ENCODE results near the gene POC1A.

Gene POC1A

DNA sequence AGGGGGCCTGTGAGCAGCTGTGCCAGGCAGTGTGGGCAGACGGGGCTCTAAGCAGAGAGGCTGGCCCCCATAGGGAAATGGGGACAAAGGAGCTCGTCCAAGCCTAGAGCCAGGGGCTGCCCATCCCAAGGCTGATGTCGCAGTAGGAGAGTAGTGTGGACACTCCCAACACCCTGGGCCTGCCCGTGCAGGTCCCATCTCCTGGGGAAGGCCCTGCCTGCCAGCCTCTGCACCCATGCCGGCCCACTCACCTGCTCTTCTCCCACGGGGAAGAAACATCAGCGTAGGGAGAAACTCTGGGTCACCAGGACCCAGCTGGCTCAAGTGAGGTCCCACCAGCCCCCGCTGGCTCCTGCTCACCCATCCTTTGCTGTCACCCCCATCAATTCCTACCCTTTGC, 87.2 kb downstream of the POC1A start:
- peaks cover 5% of the 10 kb centered on the region for H3K4me1 ChIP-seq (ENCODE audit: control insufficient read depth, insufficient read depth, low read length)
- no peaks in the 10 kb centered on the region for H3K9me3 ChIP-seq (ENCODE audit: control insufficient read depth, low read length)
- H3K4me3 ChIP-seq (ENCODE audit: low read length) = no peak overlapping the region
- DNase-seq (ENCODE audit: low read depth) = no peak
- H3K27me3 ChIP-seq (replicated peaks; ENCODE audit: control insufficient read depth, insufficient read depth, low read length) = no peaks in the 10 kb centered on the region
- no peaks in the 10 kb centered on the region for H3K36me3 ChIP-seq (ENCODE audit: control insufficient read depth, insufficient read depth, low read length, severe bottlenecking)
- no peak overlapping the region for H3K9ac ChIP-seq (ENCODE audit: low read length)

GRCh38 chr3:52065264-52065756, 88.9 kb downstream of the POC1A start:
- H3K36me3 ChIP-seq (ENCODE audit: control insufficient read depth, insufficient read depth, low read length, severe bottlenecking) = no peaks in the 10 kb centered on the region
- no peak for DNase-seq (ENCODE audit: low read depth)
- peaks cover 5% of the 10 kb centered on the region for H3K4me1 ChIP-seq (ENCODE audit: control insufficient read depth, insufficient read depth, low read length)
- H3K9ac ChIP-seq (ENCODE audit: low read length) = no peak overlapping the region
- no peaks in the 10 kb centered on the region for H3K9me3 ChIP-seq (ENCODE audit: control insufficient read depth, low read length)
- no peak overlapping the region for H3K4me3 ChIP-seq (ENCODE audit: low read length)
- no peaks in the 10 kb centered on the region for H3K27me3 ChIP-seq (replicated peaks; ENCODE audit: control insufficient read depth, insufficient read depth, low read length)

DNA sequence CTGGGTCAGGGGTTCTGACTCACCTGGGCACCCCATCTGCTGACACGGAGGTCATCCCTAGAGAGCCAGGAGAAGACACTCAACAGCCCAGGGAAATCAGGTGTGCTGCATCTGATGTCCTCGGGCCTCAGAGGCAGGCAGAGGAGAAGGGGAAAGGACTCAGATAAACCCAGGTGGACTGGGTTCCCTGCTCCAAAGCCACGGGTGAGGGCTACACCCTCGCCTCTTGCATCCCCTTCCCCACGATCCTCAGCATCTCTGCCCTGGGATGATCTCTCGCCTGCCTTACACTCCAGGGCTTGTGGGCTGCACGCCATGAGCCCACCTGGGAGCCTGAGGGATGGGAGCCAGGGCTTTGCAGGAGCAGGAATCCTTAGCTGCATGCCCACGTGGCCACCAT, 89.7 kb downstream of the POC1A start:
- Histone ChIP-seq H3K9ac (ENCODE audit: low read length) (no peak overlapping the region), H3K4me1 (ENCODE audit: control insufficient read depth, insufficient read depth, low read length) (peaks cover 5% of the 10 kb centered on the region), H3K36me3 (ENCODE audit: control insufficient read depth, insufficient read depth, low read length, severe bottlenecking) (no peaks in the 10 kb centered on the region), H3K27me3 (replicated peaks; ENCODE audit: control insufficient read depth, insufficient read depth, low read length) (no peaks in the 10 kb centered on the region), H3K9me3 (ENCODE audit: control insufficient read depth, low read length) (no peaks in the 10 kb centered on the region), H3K4me3 (ENCODE audit: low read length) (no peak overlapping the region)
- no peak for DNase-seq (ENCODE audit: low read depth)

DNA sequence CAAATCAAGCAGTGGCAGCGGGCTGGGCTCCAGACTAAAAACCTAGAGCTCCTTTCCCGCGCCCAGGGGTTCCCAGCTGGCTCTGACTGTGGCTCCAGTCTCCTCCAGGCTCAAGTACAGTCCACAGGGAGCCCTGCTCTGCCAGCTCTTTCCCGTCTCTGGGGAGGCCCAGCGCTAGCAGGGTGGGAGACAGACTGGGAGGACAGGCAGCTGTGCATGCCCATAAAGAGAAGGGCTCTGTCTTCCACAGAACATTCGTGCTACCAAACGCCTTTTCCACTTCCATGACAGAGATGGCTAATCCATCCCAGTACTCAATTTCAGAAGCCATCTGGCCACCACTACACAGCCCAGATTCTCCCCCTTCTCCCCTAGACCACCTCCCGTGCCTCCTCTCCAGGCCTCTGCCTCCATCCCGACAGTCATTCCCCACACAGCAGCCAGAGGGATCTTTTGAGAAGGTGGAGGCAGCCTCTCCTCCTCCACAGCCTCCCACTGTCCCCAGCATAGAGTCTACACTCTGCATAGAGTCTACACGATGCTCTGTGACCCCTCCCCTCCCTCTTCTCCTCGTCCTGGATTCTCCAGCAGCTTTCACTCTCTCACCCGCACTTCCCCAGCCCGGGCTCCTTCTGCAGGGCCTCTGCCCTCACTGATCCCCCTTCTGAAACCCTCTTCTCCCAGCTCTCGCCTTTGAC, 91.0 kb downstream of the POC1A start:
- Histone ChIP-seq H3K4me1 (ENCODE audit: control insufficient read depth, insufficient read depth, low read length) (peaks cover 5% of the 10 kb centered on the region), H3K36me3 (ENCODE audit: control insufficient read depth, insufficient read depth, low read length, severe bottlenecking) (no peaks in the 10 kb centered on the region), H3K9ac (ENCODE audit: low read length) (no peak overlapping the region), H3K9me3 (ENCODE audit: control insufficient read depth, low read length) (no peaks in the 10 kb centered on the region), H3K27me3 (replicated peaks; ENCODE audit: control insufficient read depth, insufficient read depth, low read length) (no peaks in the 10 kb centered on the region), H3K4me3 (ENCODE audit: low read length) (no peak overlapping the region)
- no peak for DNase-seq (ENCODE audit: low read depth)

GRCh38 chr3:52062505-52062904, 91.7 kb downstream of the POC1A start:
- Histone ChIP-seq H3K4me1 (ENCODE audit: control insufficient read depth, insufficient read depth, low read length) (peaks cover 9% of the 10 kb centered on the region), H3K9ac (ENCODE audit: low read length) (no peak overlapping the region), H3K36me3 (ENCODE audit: control insufficient read depth, insufficient read depth, low read length, severe bottlenecking) (no peaks in the 10 kb centered on the region), H3K27me3 (replicated peaks; ENCODE audit: control insufficient read depth, insufficient read depth, low read length) (no peaks in the 10 kb centered on the region), H3K4me3 (ENCODE audit: low read length) (no peak overlapping the region), H3K9me3 (ENCODE audit: control insufficient read depth, low read length) (no peaks in the 10 kb centered on the region)
- DNase-seq (ENCODE audit: low read depth) = peak; percentile 68

DNA sequence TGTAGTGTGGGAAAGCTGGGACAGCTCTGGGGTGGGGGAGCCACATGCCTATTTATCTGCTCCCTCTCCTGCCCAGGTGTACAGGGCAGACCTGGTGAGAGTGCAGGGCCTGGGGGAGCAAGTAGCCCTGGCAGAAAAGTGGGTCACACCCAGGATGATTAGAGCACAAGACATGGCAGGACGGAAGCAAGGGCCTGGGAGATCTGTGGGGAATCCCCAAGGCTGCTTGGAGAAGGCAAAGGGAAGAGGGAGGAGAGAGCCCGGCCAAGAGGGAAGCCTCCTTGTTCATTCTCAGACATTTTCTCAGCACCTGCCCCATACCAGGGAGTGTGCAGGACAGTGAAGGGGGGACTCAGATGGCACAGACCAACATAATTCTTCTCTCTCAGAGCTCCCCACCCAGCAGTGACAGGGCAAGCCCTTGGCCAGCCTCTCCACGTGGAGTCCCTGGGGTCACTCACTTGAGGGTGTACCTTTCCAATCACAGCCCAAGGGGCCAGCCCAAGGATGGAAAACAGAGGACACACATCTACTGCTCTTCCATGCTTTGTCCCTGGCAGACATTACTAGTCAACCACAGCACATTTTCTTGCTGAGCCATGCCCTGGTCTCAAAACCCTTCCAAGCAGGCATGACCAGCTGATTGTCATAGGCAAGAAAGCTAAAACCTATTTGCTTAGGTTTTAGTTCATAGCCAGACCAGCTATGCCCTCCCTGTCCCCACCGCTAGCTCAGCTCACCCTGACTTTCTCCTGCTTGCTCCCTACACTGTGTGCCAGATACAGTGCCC, 92.9 kb downstream of the POC1A start:
- DNase-seq (ENCODE audit: low read depth) = no peak
- H3K27me3 ChIP-seq (replicated peaks; ENCODE audit: control insufficient read depth, insufficient read depth, low read length) = no peaks in the 10 kb centered on the region
- no peaks in the 10 kb centered on the region for H3K9me3 ChIP-seq (ENCODE audit: control insufficient read depth, low read length)
- H3K36me3 ChIP-seq (ENCODE audit: control insufficient read depth, insufficient read depth, low read length, severe bottlenecking) = no peaks in the 10 kb centered on the region
- H3K4me1 ChIP-seq (ENCODE audit: control insufficient read depth, insufficient read depth, low read length) = peaks cover 15% of the 10 kb centered on the region
- no peak overlapping the region for H3K9ac ChIP-seq (ENCODE audit: low read length)
- no peak overlapping the region for H3K4me3 ChIP-seq (ENCODE audit: low read length)

DNA sequence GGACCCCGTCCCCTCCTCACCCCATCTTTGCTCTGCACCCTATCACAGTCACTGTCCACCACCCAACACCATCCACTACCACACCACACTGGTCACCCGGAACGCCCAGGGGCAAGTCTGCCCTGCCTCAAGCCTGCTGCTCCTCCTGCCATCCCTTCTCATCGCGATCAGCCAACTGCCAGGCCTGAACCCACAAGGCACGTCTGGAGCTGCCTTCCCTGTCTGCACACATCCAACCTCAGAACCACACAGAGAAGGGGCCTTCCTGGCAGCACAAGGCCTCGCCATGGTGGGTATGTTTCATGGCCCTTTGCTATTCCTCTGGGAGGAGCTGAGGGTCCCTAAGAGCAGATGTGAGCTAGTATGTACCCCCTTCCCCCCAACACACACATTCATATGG, 94.4 kb downstream of the POC1A start:
- H3K4me3 ChIP-seq (ENCODE audit: low read length) = no peak overlapping the region
- peaks cover 17% of the 10 kb centered on the region for H3K4me1 ChIP-seq (ENCODE audit: control insufficient read depth, insufficient read depth, low read length)
- H3K9ac ChIP-seq (ENCODE audit: low read length) = no peak overlapping the region
- H3K27me3 ChIP-seq (replicated peaks; ENCODE audit: control insufficient read depth, insufficient read depth, low read length) = no peaks in the 10 kb centered on the region
- no peak for DNase-seq (ENCODE audit: low read depth)
- H3K36me3 ChIP-seq (ENCODE audit: control insufficient read depth, insufficient read depth, low read length, severe bottlenecking) = no peaks in the 10 kb centered on the region
- H3K9me3 ChIP-seq (ENCODE audit: control insufficient read depth, low read length) = no peaks in the 10 kb centered on the region

DNA sequence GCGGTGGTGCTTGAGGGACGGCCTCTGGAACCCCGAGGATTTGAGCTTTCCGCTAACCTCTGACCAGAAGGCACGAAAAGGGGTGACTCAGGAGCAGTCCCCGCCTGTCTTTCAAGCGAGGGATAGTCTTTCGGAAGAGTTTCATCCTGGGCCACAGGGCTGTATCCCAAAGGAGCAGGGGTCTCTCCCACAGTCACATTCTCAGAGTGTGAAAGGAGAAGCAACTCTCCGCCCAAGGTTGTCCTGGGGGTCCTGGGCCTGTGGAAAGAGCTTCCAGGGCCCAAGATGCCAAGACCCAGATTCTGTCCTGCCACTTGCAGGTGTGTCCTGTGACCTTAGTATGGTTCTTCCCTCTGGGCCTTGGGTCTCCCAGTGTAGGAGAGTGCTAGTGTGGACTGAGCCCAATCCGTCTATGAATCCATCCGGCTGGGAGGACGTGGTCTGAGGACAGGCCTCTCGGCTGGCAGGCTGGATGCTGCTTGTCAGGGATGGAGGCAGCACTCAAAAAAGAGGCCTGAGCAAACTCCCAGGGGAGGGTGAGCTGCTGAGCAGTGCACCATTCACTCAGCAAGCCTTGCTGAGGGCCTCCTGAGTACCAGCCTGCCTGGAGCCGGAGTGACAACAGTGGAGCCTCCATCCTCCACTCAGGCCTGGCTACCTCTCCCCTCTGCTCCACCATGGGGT, 96.3 kb downstream of the POC1A start:
- Histone ChIP-seq H3K9me3 (ENCODE audit: control insufficient read depth, low read length) (no peaks in the 10 kb centered on the region), H3K4me1 (ENCODE audit: control insufficient read depth, insufficient read depth, low read length) (peaks cover 33% of the 10 kb centered on the region), H3K9ac (ENCODE audit: low read length) (peak overlapping the region; percentile 75), H3K27me3 (replicated peaks; ENCODE audit: control insufficient read depth, insufficient read depth, low read length) (no peaks in the 10 kb centered on the region), H3K36me3 (ENCODE audit: control insufficient read depth, insufficient read depth, low read length, severe bottlenecking) (peaks cover 4% of the 10 kb centered on the region), H3K4me3 (ENCODE audit: low read length) (peak overlapping the region; percentile 88)
- DNase-seq (ENCODE audit: low read depth) = no peak

GRCh38 chr3:52056968-52057811, 97.0 kb downstream of the POC1A start:
- peak overlapping the region; percentile 92 for H3K9ac ChIP-seq (ENCODE audit: low read length)
- H3K4me1 ChIP-seq (ENCODE audit: control insufficient read depth, insufficient read depth, low read length) = peaks cover 35% of the 10 kb centered on the region
- no peaks in the 10 kb centered on the region for H3K27me3 ChIP-seq (replicated peaks; ENCODE audit: control insufficient read depth, insufficient read depth, low read length)
- no peaks in the 10 kb centered on the region for H3K9me3 ChIP-seq (ENCODE audit: control insufficient read depth, low read length)
- peaks cover 4% of the 10 kb centered on the region for H3K36me3 ChIP-seq (ENCODE audit: control insufficient read depth, insufficient read depth, low read length, severe bottlenecking)
- peak; percentile 100 for DNase-seq (ENCODE audit: low read depth)
- H3K4me3 ChIP-seq (ENCODE audit: low read length) = peak overlapping the region; percentile 88

- Histone ChIP-seq H3K9ac (ENCODE audit: low read length) (peak within 1 kb of the TSS; percentile 92), H3K9me3 (ENCODE audit: control insufficient read depth, low read length) (no peaks in the 10 kb centered on the region), H3K4me3 (ENCODE audit: low read length) (peak within 1 kb of the TSS; percentile 88), H3K27me3 (replicated peaks; ENCODE audit: control insufficient read depth, insufficient read depth, low read length) (no peaks in the 10 kb centered on the region), H3K36me3 (ENCODE audit: control insufficient read depth, insufficient read depth, low read length, severe bottlenecking) (peaks cover 7% of the 10 kb centered on the region), H3K4me1 (ENCODE audit: control insufficient read depth, insufficient read depth, low read length) (peaks cover 37% of the 10 kb centered on the region)
- peak; percentile 90 for DNase-seq (ENCODE audit: low read depth)
These were observed 97.7 kb downstream of the POC1A start, which contains the start of gene DUSP7 for GRCh38 chr3:52056521-52056967. DUSP7 (minus strand) TSS chr3:52056571; CDS start chr3:52056366, 205 bp downstream.
